ENCODE data around the gene IL18R1. TPM values are rescaled to one million over a fixed set of nuclear protein-coding genes. Genes with fewer than 3 reads are reported as not detected.
"Not testable (repeated sequence)": the region's sequence is repeated elsewhere in the genome, so short reads cannot be mapped to it uniquely, and the experiment has no call there.

Gene IL18R1
- total RNA-seq, 1 donor from 2014 or later, result 4.9 TPM

DNA sequence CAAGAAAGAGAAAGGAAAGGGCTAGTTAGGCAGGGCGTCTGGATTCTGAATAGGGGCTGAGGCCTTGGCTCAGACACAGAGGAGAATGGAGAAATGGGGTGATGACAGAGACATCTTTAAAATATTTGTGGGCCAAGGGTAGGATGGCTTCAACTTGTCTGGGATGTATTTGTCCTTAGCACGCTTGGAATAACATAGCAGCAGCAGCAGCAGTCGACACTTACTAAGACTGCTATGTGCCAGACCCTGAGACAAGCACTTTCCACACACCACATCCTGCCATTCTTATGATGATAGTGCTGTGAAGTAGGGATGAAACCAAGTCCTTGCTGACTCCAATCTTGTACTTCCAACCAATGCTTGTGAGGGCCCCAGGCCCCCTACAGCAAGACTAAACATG, 41.6 kb upstream of the IL18R1 start:
- Histone ChIP-seq H3K4me3 (no peak overlapping the region), H3K9me3 (no peaks in the 10 kb centered on the region), H3K27me3 (no peaks in the 10 kb centered on the region), H3K36me3 (no peaks in the 10 kb centered on the region), H3K27ac (no peak overlapping the region), H3K4me1 (no peaks in the 10 kb centered on the region)
- intact Hi-C loops (cut with DNase I), result no loop called here
- DNase-seq (ENCODE audit: extremely low spot score in 2 of 2), result no peak
- TF ChIP-seq CTCF (IDR thresholded peaks at IDR 0.05) (no peak), POLR2A (IDR thresholded peaks at IDR 0.05) (no peak), POLR2AphosphoS5 (IDR thresholded peaks at IDR 0.05; ENCODE audit: insufficient read depth in 1 of 2, low read depth in 1 of 2) (no peak)

DNA sequence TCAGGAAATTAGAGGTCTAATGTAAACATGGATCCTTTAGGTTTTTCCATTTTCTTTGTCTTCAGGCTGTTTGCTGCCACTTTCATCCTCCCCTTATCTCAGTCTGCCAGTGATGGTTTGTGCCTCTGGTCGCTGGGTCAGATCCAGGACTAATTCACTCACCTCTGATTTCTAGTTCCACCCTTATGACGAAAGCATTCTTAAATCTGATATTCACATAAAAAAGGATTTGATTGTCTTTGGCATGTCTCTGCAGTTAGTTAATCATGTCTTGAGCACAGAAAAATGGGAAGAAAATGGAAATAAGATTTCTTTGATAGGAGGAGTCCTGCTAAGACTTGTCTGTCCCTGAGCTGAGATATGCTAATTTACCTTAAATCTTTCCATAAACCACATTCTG, 39.7 kb upstream of the IL18R1 start:
- no peaks in the 10 kb centered on the region for H3K9me3 ChIP-seq
- DNase-seq (ENCODE audit: extremely low spot score in 2 of 2), result no peak
- H3K27ac ChIP-seq, result no peak overlapping the region
- no peaks in the 10 kb centered on the region for H3K36me3 ChIP-seq
- intact Hi-C loops (cut with DNase I), result no loop called here
- no peak overlapping the region for H3K4me3 ChIP-seq
- no peaks in the 10 kb centered on the region for H3K27me3 ChIP-seq
- TF ChIP-seq CTCF (IDR thresholded peaks at IDR 0.05), result no peak
- H3K4me1 ChIP-seq, result no peaks in the 10 kb centered on the region

DNA sequence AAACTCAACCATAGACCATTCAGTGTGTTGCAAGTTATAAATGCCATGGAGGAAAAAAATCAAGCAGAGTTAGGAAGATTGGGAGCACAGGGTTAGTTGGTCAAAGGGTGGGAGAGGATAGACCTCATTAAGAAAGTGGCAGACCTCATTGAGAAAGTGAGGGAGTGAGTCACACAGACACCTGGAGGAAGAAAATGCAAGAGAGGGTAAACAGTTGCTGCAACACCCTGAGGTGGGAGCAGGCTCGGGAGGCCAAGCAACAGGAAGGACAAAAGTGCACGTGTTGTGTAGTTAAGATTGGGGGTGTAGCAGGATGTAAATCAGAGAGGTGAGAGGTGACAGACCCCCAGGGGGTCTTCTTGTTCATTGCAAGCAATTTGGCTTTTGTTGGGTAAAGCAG, 37.9 kb upstream of the IL18R1 start:
- no peaks in the 10 kb centered on the region for H3K36me3 ChIP-seq
- intact Hi-C loops (cut with DNase I), result no loop called here
- H3K4me3 ChIP-seq, result no peak overlapping the region
- no peak overlapping the region for H3K27ac ChIP-seq
- DNase-seq (ENCODE audit: extremely low spot score in 2 of 2), result no peak
- no peaks in the 10 kb centered on the region for H3K27me3 ChIP-seq
- H3K9me3 ChIP-seq, result no peaks in the 10 kb centered on the region
- no peaks in the 10 kb centered on the region for H3K4me1 ChIP-seq
- TF ChIP-seq POLR2AphosphoS5 (IDR thresholded peaks at IDR 0.05; ENCODE audit: insufficient read depth in 1 of 2, low read depth in 1 of 2), result no peak
- TF ChIP-seq CTCF (IDR thresholded peaks at IDR 0.05), result no peak
- TF ChIP-seq POLR2A (IDR thresholded peaks at IDR 0.05), result no peak

- no peak for DNase-seq (ENCODE audit: extremely low spot score in 2 of 2)
- TF ChIP-seq POLR2AphosphoS5 (IDR thresholded peaks at IDR 0.05; ENCODE audit: insufficient read depth in 1 of 2, low read depth in 1 of 2) (no peak), CTCF (IDR thresholded peaks at IDR 0.05) (no peak), POLR2A (IDR thresholded peaks at IDR 0.05) (no peak)
- no peaks in the 10 kb centered on the region for H3K36me3 ChIP-seq
- no peak overlapping the region for H3K4me3 ChIP-seq
- no peak overlapping the region for H3K27ac ChIP-seq
- no peaks in the 10 kb centered on the region for H3K27me3 ChIP-seq
- no peaks in the 10 kb centered on the region for H3K9me3 ChIP-seq
- intact Hi-C loops (cut with DNase I), result no loop called here
- H3K4me1 ChIP-seq, result no peaks in the 10 kb centered on the region
These were observed 37.2 kb upstream of the IL18R1 start for GRCh38 chr2:102318437-102318836.

DNA sequence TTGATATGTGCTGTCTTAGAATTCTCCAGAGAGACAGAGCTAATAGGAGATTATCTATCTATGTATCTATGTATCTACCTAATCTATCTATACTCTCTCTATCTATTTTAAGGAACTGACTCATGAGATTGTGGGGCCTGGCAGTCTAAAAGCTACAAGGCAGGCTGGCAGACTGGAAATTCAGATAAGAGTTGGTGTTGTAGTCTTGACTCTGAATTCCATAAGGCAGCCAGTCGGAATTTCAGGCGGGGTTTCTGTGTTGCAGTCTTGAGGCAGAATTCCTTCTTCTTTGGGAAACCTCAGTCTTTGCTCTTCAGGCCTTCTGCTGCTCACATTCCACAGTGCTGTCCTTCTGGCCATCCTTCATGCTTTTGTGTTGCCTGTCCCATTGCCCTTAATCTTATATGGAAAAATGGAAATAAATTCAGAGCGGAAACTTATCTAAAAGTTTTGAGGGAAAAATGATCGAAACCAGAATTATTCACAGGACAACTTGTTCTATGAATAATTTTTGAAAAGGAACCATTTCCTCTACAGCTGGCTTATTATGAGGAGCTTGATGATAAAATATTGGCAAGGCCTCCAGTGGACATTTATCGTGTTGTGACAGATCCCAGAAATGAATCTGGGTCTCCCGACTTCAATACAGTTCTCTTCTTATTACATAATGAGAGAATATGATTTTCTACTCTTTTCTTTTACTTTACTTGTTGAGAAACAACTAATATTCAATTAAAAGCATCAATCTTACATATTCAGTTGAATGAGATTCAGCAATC, 33.5 kb upstream of the IL18R1 start:
- no peak for DNase-seq (ENCODE audit: extremely low spot score in 2 of 2)

GRCh38 chr2:102324914-102325313, 30.7 kb upstream of the IL18R1 start:
- intact Hi-C loops (cut with DNase I); H3K27me3 ChIP-seq: not testable (repeated sequence)

More for the DNA sequence above, 33.5 kb upstream of the IL18R1 start:
- TF ChIP-seq POLR2AphosphoS5 (IDR thresholded peaks at IDR 0.05; ENCODE audit: insufficient read depth in 1 of 2, low read depth in 1 of 2), result no peak
- no peak for TF ChIP-seq CTCF (IDR thresholded peaks at IDR 0.05)
- no peak for TF ChIP-seq POLR2A (IDR thresholded peaks at IDR 0.05)
- no peaks in the 10 kb centered on the region for H3K9me3 ChIP-seq
- H3K27ac ChIP-seq, result no peak overlapping the region
- no peaks in the 10 kb centered on the region for H3K27me3 ChIP-seq
- H3K36me3 ChIP-seq, result no peaks in the 10 kb centered on the region
- no peak overlapping the region for H3K4me3 ChIP-seq
- no peaks in the 10 kb centered on the region for H3K4me1 ChIP-seq
- intact Hi-C loops (cut with DNase I), result no loop called here

More at GRCh38 chr2:102324914-102325313, 30.7 kb upstream of the IL18R1 start:
- H3K36me3 ChIP-seq; H3K4me3 ChIP-seq; DNase-seq (ENCODE audit: extremely low spot score in 2 of 2); H3K27ac ChIP-seq; H3K4me1 ChIP-seq; H3K9me3 ChIP-seq: not testable (repeated sequence)
